22Rv1 (cell line): ENCODE results near the gene SSTR1.

ENCODE experiments used
- ZFX ChIP-seq: fragments of 450-650 bp; IDR thresholded peaks from 2 replicates; pipeline ENCODE4 v1.6.1; 2017; ENCODE audit warnings: antibody characterized with exemption, borderline replicate concordance
- TF ChIP-seq, protein P1 (sequence below): fragments of 450-650 bp; IDR thresholded peaks from 2 replicates; pipeline ENCODE4 v1.5.1; 2017; ENCODE audit warnings: mild to moderate bottlenecking

- TF ChIP-seq, protein P1, sequence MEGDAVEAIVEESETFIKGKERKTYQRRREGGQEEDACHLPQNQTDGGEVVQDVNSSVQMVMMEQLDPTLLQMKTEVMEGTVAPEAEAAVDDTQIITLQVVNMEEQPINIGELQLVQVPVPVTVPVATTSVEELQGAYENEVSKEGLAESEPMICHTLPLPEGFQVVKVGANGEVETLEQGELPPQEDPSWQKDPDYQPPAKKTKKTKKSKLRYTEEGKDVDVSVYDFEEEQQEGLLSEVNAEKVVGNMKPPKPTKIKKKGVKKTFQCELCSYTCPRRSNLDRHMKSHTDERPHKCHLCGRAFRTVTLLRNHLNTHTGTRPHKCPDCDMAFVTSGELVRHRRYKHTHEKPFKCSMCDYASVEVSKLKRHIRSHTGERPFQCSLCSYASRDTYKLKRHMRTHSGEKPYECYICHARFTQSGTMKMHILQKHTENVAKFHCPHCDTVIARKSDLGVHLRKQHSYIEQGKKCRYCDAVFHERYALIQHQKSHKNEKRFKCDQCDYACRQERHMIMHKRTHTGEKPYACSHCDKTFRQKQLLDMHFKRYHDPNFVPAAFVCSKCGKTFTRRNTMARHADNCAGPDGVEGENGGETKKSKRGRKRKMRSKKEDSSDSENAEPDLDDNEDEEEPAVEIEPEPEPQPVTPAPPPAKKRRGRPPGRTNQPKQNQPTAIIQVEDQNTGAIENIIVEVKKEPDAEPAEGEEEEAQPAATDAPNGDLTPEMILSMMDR = no peak
- TF ChIP-seq ZFX = no peak
These were observed 13.4 kb downstream of the SSTR1 start for GRCh38 chr14:38221077-38221476.
